ENCODE measurements around the gene LRRC4C. TPM values are rescaled to one million over a fixed set of nuclear protein-coding genes. Genes with fewer than 3 reads are reported as not detected.

Gene LRRC4C
- polyA plus RNA-seq, 1 of the 3 experiments (the other 2 are of a cell fraction): 0.16 TPM

GRCh38 chr11:41225856-41226633 is 233.4 kb downstream of the LRRC4C start:
- TF ChIP-seq GATA2 (CRISPR knock-in tag; IDR thresholded peaks at IDR 0.05): no peak
- TF ChIP-seq REST (IDR thresholded peaks at IDR 0.05; ENCODE audit: low read depth, low read length): no peak
- TF ChIP-seq ZBTB33 (IDR thresholded peaks at IDR 0.05; ENCODE audit: borderline replicate concordance, low read depth): no peak
- no peak for TF ChIP-seq ELF1 (IDR thresholded peaks at IDR 0.05)
- TF ChIP-seq CHD2 (IDR thresholded peaks at IDR 0.05; ENCODE audit: low read length, partially characterized antibody): no peak
- TF ChIP-seq TCF12 (IDR thresholded peaks at IDR 0.05): no peak
- TF ChIP-seq RCOR1 (IDR thresholded peaks at IDR 0.05; ENCODE audit: low read length): no peak
- no peak for TF ChIP-seq NFIC (IDR thresholded peaks at IDR 0.05; ENCODE audit: borderline replicate concordance)
- Histone ChIP-seq H3K9me3 (no peaks in the 10 kb centered on the region), H3K4me2 (no peak overlapping the region), H3K27ac (ENCODE audit: low read depth in 2 of 2, low read length in 1 of 2) (no peak overlapping the region), H3F3A (replicated peaks; ENCODE audit: insufficient read depth) (no peaks in the 10 kb centered on the region), H3K27me3 (ENCODE audit: insufficient read depth) (no peaks in the 10 kb centered on the region), H3K4me3 (ENCODE audit: low read depth in 2 of 2, low read length in 1 of 2) (no peak overlapping the region), H3K36me3 (replicated peaks in 1 of 2; ENCODE audit: control insufficient read depth in 1 of 2, insufficient read depth in 2 of 2, low read length in 1 of 2) (no peaks in the 10 kb centered on the region), H2AFZ (ENCODE audit: low read depth) (no peak overlapping the region), H3K9me2 (no peaks in the 10 kb centered on the region), H3K9ac (no peak overlapping the region), H4K20me1 (ENCODE audit: insufficient read depth) (no peaks in the 10 kb centered on the region), H3K4me1 (ENCODE audit: control insufficient read depth in 1 of 2, insufficient read depth in 2 of 2, low read depth in 1 of 2, low read length in 1 of 2) (no peaks in the 10 kb centered on the region), H3K79me2 (ENCODE audit: insufficient read depth) (no peaks in the 10 kb centered on the region)
- POLR2A ChIA-PET: no interaction called here
- DNase-seq: no peak
- WGBS (ENCODE audit: low lambda C conversion rate): 4% methylated on average over 3 of the region's 3 CpGs
- CTCF ChIA-PET: no interaction called here

DNA sequence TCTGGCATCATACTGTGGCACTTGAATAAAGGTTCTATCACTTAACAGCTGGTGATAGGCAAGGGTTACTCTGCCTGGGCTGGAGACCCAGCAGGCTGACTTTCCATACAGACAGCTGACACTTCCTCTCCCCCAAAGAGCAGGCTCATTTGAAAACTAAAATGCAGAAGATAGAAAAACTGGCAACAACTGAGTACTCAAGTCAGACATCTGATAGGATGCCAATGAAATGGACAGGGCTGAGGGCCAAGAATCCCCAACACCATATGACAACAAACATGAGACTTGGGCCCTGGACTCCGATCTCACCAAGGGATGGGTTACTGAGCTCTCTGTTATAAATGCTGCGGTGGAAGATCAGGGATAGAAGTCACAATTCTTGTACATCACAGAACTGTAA is 237.2 kb downstream of the LRRC4C start:
- Histone ChIP-seq H3K9ac (no peak overlapping the region), H3K36me3 (replicated peaks in 1 of 2; ENCODE audit: control insufficient read depth in 1 of 2, insufficient read depth in 2 of 2, low read length in 1 of 2) (no peaks in the 10 kb centered on the region), H3K9me2 (no peaks in the 10 kb centered on the region), H3K9me3 (no peaks in the 10 kb centered on the region), H3K27ac (ENCODE audit: low read depth in 2 of 2, low read length in 1 of 2) (no peak overlapping the region), H3F3A (replicated peaks; ENCODE audit: insufficient read depth) (no peaks in the 10 kb centered on the region), H3K27me3 (ENCODE audit: insufficient read depth) (no peaks in the 10 kb centered on the region), H3K4me2 (no peak overlapping the region), H3K4me1 (ENCODE audit: control insufficient read depth in 1 of 2, insufficient read depth in 2 of 2, low read depth in 1 of 2, low read length in 1 of 2) (no peaks in the 10 kb centered on the region), H4K20me1 (ENCODE audit: insufficient read depth) (no peaks in the 10 kb centered on the region), H3K4me3 (ENCODE audit: low read depth in 2 of 2, low read length in 1 of 2) (no peak overlapping the region), H2AFZ (ENCODE audit: low read depth) (no peak overlapping the region), H3K79me2 (ENCODE audit: insufficient read depth) (no peaks in the 10 kb centered on the region)
- CTCF ChIA-PET: no interaction called here
- 8% methylated on average over 2 of the region's 2 CpGs for WGBS (ENCODE audit: low lambda C conversion rate)
- no peak for DNase-seq
- no peak for TF ChIP-seq SMC3 (IDR thresholded peaks at IDR 0.05; ENCODE audit: low read depth, low read length)
- TF ChIP-seq NFIC (IDR thresholded peaks at IDR 0.05; ENCODE audit: borderline replicate concordance): no peak
- no peak for TF ChIP-seq POLR2AphosphoS5 (IDR thresholded peaks at IDR 0.05; ENCODE audit: low read depth, low read length)
- TF ChIP-seq NRF1 (IDR thresholded peaks at IDR 0.05; ENCODE audit: low read depth, low read length): no peak
- no peak for TF ChIP-seq FOXJ3 (CRISPR knock-in tag; IDR thresholded peaks at IDR 0.05)
- no peak for TF ChIP-seq JUND (IDR thresholded peaks at IDR 0.05)
- TF ChIP-seq RFX5 (IDR thresholded peaks at IDR 0.05; ENCODE audit: low read length): no peak
- TF ChIP-seq MXI1 (IDR thresholded peaks at IDR 0.05; ENCODE audit: low read depth, low read length): no peak
- no peak for TF ChIP-seq MEF2A (IDR thresholded peaks at IDR 0.05; ENCODE audit: borderline replicate concordance, low read depth)
- no peak for TF ChIP-seq ZBTB33 (IDR thresholded peaks at IDR 0.05; ENCODE audit: borderline replicate concordance, low read depth)
- no peak for TF ChIP-seq GABPA (IDR thresholded peaks at IDR 0.05; ENCODE audit: low read depth)
- TF ChIP-seq PBX3 (IDR thresholded peaks at IDR 0.05): no peak
- POLR2A ChIA-PET: no interaction called here

Measured in SK-N-SH (cell line).